Fibroblast of skin of abdomen (primary cell): ENCODE results near the gene ATG4B.

ENCODE experiments used
- DNase-seq: peaks from one replicate; pipeline ENCODE4 v3.0.0-alpha.2; 2013

Gene ATG4B

GRCh38 chr2:241613017-241613780 lies 24.3 kb upstream of the ATG4B start:
- DNase-seq, result peak; percentile 14

DNA sequence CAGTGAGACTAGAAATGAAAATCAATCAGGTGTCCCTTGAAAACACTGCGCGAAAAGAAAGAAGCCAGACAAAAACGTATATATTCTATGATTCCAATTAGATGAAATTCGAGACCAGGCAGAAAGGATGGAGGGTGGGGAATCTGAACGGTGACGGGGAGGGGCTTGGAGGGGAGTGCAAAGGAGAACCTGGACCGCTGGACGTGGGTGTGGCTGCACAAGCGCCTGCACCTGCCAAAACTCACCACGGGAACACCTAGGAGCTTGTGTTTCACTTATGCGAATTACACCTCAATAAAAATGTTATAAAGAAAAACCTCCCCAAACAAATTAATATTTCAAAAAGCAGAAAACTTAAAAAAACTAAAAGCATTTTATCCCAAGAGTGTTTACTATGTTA lies 22.5 kb upstream of the ATG4B start:
- DNase-seq, result no peak

- DNase-seq, result no peak
These were observed 21.9 kb upstream of the ATG4B start for GRCh38 chr2:241615522-241616052.

DNA sequence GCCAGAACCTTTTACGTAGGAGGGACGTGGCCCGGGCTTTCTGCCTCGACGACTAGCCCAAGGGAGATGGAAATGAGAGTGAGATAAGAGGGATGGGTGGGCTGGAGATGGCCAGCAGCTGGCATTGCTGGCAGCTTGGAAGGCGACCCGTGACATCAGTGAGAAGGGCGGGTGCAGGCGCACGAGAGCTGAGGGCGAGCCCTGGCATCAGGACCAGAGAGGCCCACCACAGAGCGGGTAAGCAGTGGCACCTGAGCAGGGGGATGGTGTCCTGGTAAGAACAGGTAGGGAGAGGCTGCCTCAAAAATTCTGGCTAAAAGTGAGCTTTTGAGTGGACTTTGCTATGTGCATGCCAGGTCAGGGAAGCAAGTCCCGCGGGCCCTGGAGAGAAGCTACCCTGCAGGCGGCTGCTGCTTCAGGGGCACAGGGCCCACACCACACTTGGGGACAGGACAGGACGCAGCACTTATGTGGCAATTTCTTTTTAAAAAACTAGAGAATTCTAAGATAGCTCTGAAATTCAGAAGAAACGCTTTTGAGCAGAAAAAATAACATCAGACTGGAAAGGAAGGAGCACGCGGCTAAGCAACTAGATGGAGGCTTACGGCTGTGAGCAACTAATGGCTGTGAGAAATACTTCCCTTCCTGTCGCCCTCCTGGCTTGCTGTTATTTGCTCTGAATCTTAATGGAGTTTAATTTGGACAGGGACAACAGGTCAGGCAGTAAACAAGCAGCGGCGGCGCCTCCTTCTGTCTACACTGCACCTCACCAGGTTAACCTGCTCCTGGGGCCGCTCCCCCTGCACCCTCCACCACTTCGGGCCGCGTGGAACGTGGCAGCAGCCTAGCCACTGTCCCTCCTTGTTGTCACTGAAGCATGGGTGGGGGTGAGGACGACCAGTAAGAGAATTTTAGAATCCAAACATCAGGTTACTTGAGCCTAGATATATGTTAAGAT lies 21.0 kb upstream of the ATG4B start:
- no peak for DNase-seq

DNA sequence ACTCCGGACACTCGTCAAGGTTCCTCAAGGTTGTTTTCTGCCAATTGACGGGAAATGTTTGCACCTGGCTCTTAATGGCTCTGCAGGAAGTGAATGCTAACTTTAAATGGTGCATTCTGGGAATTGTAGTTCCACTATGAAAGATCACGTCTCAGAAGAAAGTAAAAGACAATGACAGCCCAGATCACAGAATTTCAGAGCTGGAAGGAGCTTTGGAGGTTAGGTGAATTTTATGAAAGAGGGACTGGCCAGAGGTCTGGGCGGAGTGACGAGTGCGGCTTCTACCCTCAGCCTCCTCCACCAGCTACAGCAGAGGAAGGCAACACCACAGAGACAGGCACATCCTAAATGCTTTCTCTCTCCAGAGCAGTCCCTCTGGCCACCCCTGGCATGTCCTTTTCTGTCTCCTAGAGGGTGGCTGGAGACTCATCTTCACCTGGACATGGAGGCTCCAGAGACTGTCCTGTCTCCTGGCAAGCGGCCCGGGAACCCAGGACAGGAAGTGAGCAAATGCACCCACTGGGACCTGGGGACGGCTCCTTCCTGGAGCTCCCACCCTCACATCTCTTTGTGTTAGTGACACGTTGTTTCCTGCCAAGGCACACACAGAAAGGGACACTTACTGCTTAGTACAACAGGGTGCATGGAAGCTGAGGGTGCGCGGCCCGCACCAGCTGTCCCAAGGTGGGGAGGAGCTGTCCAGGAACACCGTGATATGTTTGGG lies 19.9 kb upstream of the ATG4B start:
- DNase-seq, result no peak

DNA sequence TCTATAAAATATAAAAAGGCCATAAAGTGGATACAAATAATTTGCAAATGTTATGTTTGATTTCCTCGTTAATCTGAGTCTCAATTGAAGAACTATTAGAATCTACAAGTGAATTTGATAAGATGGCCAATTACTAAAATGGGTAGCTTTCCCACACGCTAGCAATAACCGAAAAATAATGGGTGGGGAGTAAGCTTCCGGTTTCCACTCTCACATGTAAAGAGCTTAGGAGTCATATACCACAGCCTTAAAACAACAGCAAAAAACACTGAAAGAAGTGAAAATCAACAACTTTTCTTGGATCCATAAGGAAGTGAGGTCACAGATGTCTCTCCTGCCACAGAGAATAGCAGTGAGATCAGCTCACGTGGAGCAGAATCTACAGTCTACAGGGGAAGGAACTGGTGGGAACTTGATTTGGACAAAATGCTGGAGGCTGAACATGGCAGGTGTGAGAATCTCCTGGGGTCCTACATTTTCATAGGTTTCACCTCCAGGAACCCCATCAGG lies 19.1 kb upstream of the ATG4B start:
- DNase-seq, result no peak

GRCh38 chr2:241618829-241619228 lies 18.7 kb upstream of the ATG4B start:
- no peak for DNase-seq

- DNase-seq, result no peak
These were observed 17.7 kb upstream of the ATG4B start for GRCh38 chr2:241619597-241620418.

DNA sequence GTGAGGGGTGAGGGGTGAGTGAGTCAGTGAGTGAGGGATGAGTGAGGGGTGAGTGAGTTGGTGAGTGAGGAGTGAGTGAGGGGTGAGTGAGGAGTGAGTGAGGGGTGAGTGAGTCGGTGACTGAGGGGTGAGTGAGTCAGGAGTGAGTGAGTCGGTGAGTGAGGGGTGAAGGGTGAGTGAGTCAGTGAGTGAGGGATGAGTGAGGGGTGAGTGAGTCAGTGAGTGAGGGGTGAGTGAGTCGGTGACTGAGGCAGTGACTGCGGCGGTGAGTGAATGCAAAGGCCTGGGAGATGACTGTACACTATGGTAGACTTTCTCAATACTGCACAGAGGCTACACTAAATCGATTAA lies 17.1 kb upstream of the ATG4B start:
- DNase-seq, result peak; percentile 21

- DNase-seq, result no peak
These were observed 9.8 kb upstream of the ATG4B start for GRCh38 chr2:241627675-241628074.

DNA sequence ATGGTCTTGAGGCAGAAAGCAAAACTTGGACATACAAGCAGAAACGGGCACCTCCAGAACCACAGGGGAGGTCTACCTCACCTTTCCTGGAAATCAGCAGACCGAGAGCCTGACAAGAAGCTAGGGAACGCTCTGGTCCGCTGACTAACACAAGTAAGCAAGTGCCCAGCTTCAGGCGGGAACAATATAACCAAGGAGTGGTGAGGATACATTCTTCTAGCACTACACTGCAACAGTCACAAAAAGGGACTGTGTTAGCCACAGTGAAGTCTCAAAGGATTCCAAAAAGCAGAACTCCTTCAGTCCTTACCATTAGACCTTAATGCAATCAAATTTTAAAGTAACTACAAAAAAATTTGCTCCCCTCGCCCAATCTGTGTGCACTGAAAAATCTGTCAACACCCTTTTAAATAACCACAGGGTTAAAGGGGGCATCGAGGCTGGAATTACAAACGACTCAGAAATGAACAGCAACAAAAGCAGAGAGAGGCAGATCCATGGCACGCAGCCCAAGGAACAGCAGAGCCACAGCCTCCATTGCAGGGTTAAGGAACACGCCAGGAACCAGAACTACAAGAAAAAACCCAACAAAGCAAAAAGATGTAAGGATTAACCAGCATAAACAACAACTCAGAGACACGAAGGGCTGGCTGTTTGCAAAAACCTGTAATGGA lies 7.6 kb upstream of the ATG4B start:
- DNase-seq, result peak; percentile 7

DNA sequence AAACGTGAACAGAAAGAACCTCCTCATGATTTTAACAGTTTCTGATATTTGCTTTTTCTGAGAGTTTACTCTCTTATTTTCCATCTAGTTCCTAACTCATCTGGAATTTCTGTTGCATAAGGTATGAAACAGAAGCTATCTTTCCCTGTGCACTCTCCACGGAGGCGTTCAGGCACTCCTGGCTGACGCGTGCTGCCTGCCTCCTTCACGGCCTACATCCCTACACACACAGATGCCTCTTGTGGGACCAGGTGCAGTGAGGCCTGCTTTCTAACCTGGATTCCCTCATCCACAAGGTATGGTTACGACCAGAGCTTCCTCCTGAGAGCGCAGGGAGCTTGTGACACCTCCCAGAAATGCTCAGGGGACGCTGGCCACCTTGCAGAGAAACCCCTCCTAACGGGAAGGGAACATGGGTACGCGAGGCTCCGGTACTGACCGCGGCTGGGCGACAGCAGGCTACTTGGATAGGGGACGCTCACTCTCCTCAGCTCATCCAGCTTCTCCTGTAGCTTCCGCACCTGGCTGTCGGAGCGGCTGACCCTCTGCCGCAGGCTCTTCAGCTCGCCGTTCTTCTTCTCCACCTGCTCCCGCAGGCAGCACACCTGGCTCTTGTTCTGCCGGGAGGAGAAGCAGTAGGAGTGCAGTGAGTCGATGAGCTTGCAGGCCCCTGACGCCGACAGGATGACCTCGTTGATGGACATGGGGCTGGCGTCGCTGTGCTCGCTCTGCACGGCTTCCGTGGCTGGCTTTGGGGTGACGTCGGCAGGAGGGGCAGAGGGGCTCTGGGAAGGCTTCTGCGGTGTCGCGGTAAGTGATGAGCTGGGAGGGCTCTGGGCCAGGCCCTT lies 4.8 kb upstream of the ATG4B start:
- no peak for DNase-seq

DNA sequence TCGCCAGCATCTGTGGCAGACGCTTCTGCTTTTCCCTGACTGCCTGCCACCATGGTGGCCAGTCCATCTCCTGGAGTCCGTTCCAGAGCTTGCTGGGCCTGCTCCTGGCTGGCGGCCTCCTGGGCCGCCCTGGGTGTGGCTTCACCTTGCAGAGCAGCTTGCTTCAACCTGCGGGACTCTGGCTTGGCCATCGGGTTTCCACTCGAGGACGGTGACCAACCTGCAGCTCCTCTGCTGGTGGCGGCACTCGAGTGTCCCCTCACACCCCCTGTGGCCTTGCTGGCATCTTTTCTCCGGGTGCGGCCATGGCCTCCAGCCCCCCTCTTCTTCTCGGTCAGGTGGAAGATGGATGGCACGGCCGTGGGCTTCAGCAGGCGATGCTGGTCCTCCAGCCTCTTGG lies 3.9 kb upstream of the ATG4B start:
- DNase-seq, result no peak

- no peak for DNase-seq
These were observed 1.7 kb upstream of the ATG4B start for GRCh38 chr2:241635756-241636155.

DNA sequence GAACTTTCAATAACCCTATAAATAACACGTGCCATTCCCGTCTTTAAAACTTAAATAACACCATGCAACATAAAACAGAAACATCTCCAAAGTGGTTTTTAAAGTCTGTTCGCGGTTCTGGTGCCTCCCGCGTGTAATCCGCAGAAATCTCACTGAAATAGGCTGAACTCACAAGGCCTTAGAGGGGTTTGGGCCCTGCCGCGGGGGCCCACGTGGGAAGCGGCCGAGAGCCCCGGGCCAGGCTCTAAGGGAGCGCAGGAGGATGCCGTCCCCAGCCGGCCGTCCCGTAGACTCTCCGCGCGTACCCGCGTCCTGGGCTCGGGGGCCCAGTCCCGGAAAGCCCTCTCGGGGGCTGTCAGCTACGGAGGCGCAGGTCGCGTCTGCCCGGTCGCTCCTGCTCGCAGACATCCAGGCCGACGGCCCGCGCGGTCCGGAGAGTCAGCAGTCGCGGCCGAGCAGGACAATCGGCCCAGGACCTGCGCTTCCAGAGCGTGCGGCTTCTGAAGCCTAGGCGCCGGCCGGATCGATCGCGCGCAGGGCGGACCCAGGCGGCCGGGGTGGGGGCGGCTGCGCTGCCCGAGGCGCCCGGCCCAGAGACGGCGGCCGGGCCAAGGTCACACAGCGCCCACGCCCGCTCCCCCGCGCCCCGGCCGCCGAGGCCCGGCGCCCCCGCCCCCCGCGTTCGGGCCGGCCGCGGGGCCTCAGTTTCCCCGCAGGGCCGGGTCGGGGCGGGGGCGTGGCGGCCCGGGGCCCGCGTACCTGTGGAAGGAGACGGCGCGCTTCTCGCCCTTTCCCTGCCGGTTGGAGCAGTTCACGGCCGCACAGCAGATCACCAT lies 1.1 kb upstream of the ATG4B start:
- DNase-seq, result peak; percentile 17

DNA sequence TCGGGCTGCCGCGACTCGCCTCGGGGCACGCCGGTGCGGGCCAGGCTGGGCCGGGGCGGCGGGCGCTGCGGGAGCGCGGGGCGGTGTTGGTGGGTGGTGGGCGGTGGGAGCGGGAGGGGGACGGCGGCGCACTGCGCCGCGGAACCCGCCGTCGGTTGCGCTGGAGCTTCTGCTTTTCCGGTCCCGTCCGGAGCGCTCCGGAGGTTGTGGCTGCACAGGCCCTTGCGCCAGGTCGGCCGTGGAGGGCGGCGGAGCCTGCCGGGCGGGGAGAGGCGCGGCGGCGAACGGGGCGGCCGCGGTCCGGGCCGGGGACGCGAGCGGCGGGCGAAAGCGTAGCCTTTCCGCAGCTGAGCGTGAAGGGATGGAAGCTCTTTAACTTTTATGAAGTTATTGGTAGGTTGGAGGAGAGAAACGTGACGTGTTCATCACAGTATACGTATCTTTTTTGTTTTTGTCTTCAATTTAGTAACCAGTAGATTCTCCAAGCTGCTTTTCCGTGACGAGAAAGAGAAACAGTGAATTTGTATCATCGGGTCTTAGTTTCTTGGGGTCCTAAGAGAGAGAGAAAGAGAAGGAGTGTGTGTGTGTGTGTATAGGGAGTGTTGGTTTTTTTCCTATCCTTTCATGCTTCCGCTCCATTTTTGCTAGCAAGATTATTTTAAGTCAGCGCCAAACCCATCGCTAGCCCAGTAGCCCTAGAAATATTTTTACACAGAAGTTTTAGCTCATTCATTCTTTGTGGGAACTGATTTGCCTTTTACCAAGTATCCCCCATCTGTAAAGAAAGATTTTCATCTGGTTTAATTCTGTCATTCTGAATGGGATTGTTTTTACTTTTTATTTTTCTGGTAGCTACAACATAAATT lies 535 bp downstream of the ATG4B start:
- no peak for DNase-seq

DNA sequence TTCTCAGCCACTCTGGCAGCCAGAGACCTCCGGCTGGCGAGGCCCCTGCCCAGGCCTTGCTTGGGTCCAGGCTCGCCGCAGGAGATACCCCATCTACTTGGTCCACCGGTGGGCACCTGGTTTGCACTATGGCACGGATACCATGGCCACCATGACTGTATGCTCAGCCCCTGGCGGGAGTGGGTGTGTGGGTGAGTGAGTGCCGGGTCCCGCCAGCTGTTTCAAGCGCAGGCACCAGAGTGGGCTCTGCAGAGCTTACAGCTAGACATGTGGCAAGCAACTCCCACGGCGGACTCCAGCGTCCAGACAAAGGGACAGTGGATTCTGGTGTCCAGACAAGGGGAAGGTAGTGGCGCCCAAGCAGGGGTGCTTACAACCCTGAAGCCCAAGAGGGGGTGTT lies 1.4 kb downstream of the ATG4B start:
- no peak for DNase-seq

- DNase-seq, result no peak
These were observed 1.9 kb downstream of the ATG4B start for GRCh38 chr2:241639385-241639784.
